ENCODE results near the gene TMEM132D.

TMEM132D gene

DNA sequence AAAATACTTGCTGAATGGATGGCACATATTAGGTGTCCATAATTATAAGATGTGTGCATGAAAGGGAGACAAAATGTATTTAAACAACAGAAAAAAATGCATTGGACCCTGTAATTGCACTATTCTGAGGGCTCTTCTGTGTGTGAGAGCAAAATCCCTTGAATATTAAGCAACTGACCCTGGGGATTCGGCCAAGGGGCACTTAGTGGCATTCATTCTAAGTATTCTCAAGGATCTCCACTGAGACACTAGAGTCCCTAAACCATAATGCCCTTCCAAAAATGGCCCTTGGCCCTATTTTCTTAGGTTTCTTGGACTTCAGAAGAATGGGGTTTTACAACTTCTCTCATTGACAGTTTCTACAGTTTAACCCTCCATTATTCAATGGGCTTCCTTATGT lies 662.0 kb downstream of the TMEM132D start:
- DNase-seq (ENCODE audit: low read depth): no peak
- TF ChIP-seq, protein P1, sequence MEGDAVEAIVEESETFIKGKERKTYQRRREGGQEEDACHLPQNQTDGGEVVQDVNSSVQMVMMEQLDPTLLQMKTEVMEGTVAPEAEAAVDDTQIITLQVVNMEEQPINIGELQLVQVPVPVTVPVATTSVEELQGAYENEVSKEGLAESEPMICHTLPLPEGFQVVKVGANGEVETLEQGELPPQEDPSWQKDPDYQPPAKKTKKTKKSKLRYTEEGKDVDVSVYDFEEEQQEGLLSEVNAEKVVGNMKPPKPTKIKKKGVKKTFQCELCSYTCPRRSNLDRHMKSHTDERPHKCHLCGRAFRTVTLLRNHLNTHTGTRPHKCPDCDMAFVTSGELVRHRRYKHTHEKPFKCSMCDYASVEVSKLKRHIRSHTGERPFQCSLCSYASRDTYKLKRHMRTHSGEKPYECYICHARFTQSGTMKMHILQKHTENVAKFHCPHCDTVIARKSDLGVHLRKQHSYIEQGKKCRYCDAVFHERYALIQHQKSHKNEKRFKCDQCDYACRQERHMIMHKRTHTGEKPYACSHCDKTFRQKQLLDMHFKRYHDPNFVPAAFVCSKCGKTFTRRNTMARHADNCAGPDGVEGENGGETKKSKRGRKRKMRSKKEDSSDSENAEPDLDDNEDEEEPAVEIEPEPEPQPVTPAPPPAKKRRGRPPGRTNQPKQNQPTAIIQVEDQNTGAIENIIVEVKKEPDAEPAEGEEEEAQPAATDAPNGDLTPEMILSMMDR (conservative IDR thresholded peaks at IDR 0.05; ENCODE audit: control insufficient read depth, insufficient read depth, low read depth, low read length): no peak
- no peak overlapping the region for H3K4me3 ChIP-seq (ENCODE audit: control insufficient read depth, low read depth, low read length)

DNA sequence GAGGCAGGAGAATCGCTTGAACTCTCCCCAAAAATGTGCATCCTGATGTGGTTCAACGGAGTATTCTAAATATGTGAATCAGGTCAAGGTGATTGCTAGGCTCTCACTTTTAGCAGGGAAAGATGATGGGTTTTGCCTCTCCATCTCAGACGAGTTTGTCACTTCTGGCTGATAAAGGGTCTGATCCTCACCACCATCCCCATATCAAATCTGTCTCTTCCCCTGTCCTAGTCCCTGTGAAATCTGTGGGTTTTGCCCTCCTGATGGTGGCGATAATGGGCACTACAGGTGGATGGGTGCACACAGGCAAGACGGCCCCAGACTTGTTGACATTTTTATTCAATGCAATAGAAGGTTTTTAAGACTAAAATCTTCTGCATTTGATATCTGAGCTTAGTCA lies 665.9 kb downstream of the TMEM132D start:
- DNase-seq (ENCODE audit: low read depth): no peak
- TF ChIP-seq, protein P1 (conservative IDR thresholded peaks at IDR 0.05; ENCODE audit: control insufficient read depth, insufficient read depth, low read depth, low read length): no peak
- no peak overlapping the region for H3K4me3 ChIP-seq (ENCODE audit: control insufficient read depth, low read depth, low read length)

DNA sequence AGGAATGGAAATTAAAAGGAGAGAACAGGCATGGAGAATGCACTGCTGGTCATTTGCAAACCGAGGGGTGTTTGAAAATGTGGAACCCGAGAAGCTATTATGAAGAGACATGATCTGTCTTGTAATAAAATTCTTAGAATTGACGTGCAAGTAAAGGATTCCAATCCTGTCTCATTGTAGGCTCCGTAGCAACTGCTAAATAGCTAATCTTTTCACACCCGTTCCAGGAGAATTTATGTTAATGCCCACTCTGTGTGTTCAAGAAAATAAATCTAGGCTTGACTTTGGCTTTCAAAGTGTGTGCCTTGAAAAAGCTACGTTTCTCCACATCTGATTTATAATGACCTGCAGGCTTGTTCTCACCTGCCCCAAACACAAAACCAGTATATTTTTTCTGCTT lies 669.6 kb downstream of the TMEM132D start:
- no peak overlapping the region for H3K4me3 ChIP-seq (ENCODE audit: control insufficient read depth, low read depth, low read length)
- DNase-seq (ENCODE audit: low read depth): no peak
- TF ChIP-seq, protein P1 (conservative IDR thresholded peaks at IDR 0.05; ENCODE audit: control insufficient read depth, insufficient read depth, low read depth, low read length): no peak

DNA sequence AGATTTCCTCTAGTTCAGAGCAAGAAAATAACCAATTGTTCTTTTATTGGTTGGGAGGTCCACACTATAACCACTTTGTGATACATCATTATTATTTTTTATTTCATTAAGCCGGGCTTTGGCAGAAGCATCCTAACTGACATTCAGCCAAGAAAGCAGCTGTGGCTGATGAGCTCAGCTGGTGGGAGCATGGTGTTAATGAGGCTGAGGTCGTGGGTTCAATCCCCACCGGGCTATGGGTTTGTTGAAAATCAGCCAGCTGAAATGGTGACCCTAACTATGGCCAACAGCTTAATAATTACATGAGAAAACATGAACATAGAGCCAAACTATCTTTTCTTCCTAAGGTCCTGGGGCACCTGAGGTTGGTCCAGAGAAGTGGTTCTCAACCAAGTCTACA lies 672.3 kb downstream of the TMEM132D start:
- TF ChIP-seq, protein P1 (conservative IDR thresholded peaks at IDR 0.05; ENCODE audit: control insufficient read depth, insufficient read depth, low read depth, low read length): no peak
- H3K4me3 ChIP-seq (ENCODE audit: control insufficient read depth, low read depth, low read length): no peak overlapping the region
- no peak for DNase-seq (ENCODE audit: low read depth)

DNA sequence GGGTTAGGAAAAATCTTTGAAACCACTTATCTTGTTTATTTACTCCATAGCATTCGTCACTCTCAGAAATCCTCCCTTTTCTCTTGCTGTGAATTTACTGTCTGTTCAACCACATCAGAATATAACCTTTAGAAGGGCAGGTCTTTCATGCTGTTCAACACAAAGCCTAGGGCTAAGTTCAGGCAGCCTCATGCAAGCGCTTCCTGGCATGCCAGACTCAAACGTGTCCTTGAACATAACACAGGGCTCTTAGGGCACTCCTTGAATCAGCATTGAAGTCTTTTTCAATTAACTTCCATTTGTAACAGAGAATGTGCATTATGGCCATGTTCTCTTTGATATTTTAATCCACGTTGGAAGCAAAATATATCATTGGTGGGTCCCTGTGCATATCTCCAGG lies 672.8 kb downstream of the TMEM132D start:
- H3K4me3 ChIP-seq (ENCODE audit: control insufficient read depth, low read depth, low read length): no peak overlapping the region
- TF ChIP-seq, protein P1 (conservative IDR thresholded peaks at IDR 0.05; ENCODE audit: control insufficient read depth, insufficient read depth, low read depth, low read length): no peak
- no peak for DNase-seq (ENCODE audit: low read depth)

DNA sequence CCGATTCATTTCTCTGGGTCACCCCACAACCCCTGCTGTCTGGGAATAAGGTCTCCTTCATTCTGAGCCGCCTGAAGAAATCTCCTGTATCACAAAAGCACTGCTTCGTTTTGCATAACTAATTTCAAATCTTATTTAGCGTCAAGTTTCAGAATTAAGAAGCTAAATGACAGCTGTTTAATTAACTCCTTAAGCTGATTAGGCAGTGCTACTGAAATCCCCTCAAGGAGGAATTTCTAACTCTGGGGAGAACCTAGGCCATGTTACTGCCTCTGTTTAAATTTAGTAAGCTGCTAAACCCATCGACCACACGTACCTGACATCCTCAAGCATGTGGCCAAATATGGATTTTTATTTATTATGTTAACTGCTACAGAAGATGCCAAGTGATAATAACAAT lies 677.0 kb downstream of the TMEM132D start:
- TF ChIP-seq, protein P1 (conservative IDR thresholded peaks at IDR 0.05; ENCODE audit: control insufficient read depth, insufficient read depth, low read depth, low read length): no peak
- H3K4me3 ChIP-seq (ENCODE audit: control insufficient read depth, low read depth, low read length): no peak overlapping the region
- no peak for DNase-seq (ENCODE audit: low read depth)

DNA sequence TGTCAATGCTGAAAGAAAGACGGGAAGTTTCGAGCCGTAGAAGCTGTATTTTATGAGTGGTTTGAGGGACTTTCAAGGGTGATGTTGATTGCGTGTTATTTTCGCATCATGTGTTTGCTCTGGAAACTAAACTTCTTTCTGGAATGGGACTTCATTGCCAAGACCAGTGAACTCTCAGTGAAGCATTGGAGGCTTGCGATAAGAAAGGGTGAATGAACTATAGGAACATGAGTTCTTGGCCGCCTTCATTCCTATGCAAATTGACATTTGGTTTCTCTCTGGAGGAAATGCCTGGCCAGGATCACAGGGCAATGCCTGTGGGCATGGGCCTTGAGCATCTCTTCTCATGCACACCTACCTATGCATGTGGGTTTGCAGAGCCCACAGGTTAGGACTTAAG lies 677.8 kb downstream of the TMEM132D start:
- TF ChIP-seq, protein P1 (conservative IDR thresholded peaks at IDR 0.05; ENCODE audit: control insufficient read depth, insufficient read depth, low read depth, low read length): no peak
- no peak overlapping the region for H3K4me3 ChIP-seq (ENCODE audit: control insufficient read depth, low read depth, low read length)
- DNase-seq (ENCODE audit: low read depth): no peak

Measured in fibroblast of mammary gland (primary cell).